Tibial nerve (tissue), 3 donors: ENCODE results near the gene GJB5.

Source experiments
- CTCF ChIP-seq, 5 experiments: fragments of 200-600 bp in 3 of 5; fragments of 450-650 bp in 2 of 5; sonication (generic) in 3 of 5; IDR thresholded peaks; one replicate each; pipeline ENCODE4 v1.5.1; 2016 to 2019; ENCODE audit warnings: antibody characterized with exemption in 5 of 5, mild to moderate bottlenecking in 3 of 5, moderate library complexity in 2 of 5
- POLR2A ChIP-seq, 2 donors: fragments of 450-650 bp; IDR thresholded peaks; one replicate each; pipeline ENCODE4 v1.6.1; 2017; ENCODE audit warnings: antibody characterized with exemption in 2 of 2, mild to moderate bottlenecking in 2 of 2, moderate library complexity in 2 of 2

GRCh38 chr1:34792424-34792823, 37.6 kb downstream of the GJB5 start:
- TF ChIP-seq CTCF (IDR thresholded peaks at IDR 0.05) (no peak), POLR2A (IDR thresholded peaks at IDR 0.05) (no peak)
